OCI-LY1 (cell line): ENCODE results near the gene TMEM213.
"Not testable (repeated sequence)": the region's sequence is repeated elsewhere in the genome, so short reads cannot be mapped to it uniquely, and the experiment has no call there.

Experiments
- CTCF ChIP-seq: fragments of 200-600 bp; sonication (generic), shearing (Covaris generic); IDR thresholded peaks from 2 replicates; pipeline ENCODE4 v1.5.1; 2017; ENCODE audit warnings: mild to moderate bottlenecking, antibody characterized with exemption, low read length, moderate library complexity, mixed read lengths
- EZH2 ChIP-seq: fragments of 200-600 bp; sonication (generic), shearing (Covaris generic); IDR thresholded peaks from 2 replicates; pipeline ENCODE4 v1.8.0; 2017; ENCODE audit warnings: borderline replicate concordance, mixed run types, mild to moderate bottlenecking, antibody characterized with exemption, low read length, moderate library complexity, mixed read lengths

GRCh38 chr7:138797046-138797445, 748 bp upstream of the TMEM213 start:
- TF ChIP-seq CTCF, EZH2: not testable (repeated sequence)
